Neuronal stem cell (in vitro differentiated cells): ENCODE data around the gene TTC28.

Experiments
- DNase-seq: peaks from one replicate; pipeline ENCODE4 v3.0.0-alpha.2; 2013; ENCODE audit warnings: low spot score
- H2AFZ ChIP-seq: one replicate; pipeline ENCODE4 v1.6.1; 2013; ENCODE audit warnings: mild to moderate bottlenecking, low read length, inconsistent platforms
- H2AK5ac ChIP-seq: 2 replicates; pipeline ENCODE4 v1.6.1; 2013; ENCODE audit warnings: low read depth, mild to moderate bottlenecking, inconsistent platforms, low read length, moderate library complexity, mixed read lengths
- H2BK120ac ChIP-seq: 2 replicates; pipeline ENCODE4 v1.6.1; 2013; ENCODE audit warnings: low read depth, mild to moderate bottlenecking, inconsistent platforms, low read length, moderate library complexity, mixed read lengths
- H2BK12ac ChIP-seq: one replicate; pipeline ENCODE4 v1.6.1; 2013; ENCODE audit warnings: low read length, inconsistent platforms
- H2BK15ac ChIP-seq: 2 replicates; pipeline ENCODE4 v1.6.1; 2013; ENCODE audit warnings: mild to moderate bottlenecking, low read length, inconsistent platforms, mixed read lengths
- H2BK5ac ChIP-seq: one replicate; pipeline ENCODE4 v1.6.1; 2013; ENCODE audit warnings: inconsistent platforms, mild to moderate bottlenecking, low read length, moderate library complexity
- H3K14ac ChIP-seq: one replicate; pipeline ENCODE4 v1.6.1; 2013; ENCODE audit warnings: low read length, inconsistent platforms
- H3K18ac ChIP-seq: 2 replicates; pipeline ENCODE4 v1.6.1; 2013; ENCODE audit warnings: low read length, inconsistent platforms
- H3K23ac ChIP-seq: 2 replicates; pipeline ENCODE4 v1.6.1; 2013; ENCODE audit warnings: low read depth, mild to moderate bottlenecking, mixed read lengths, low read length, inconsistent platforms; ENCODE audit not compliant: poor library complexity
- H3K27ac ChIP-seq: replicated peaks from 3 replicates; pipeline ENCODE4 v1.5.1; 2013; ENCODE audit warnings: low read length, inconsistent platforms
- H3K27me3 ChIP-seq, 3 experiments: 2 replicates each; pipeline ENCODE4 v1.6.1; 2013; ENCODE audit warnings: low read length in 3 of 3, mild to moderate bottlenecking in 2 of 3, inconsistent platforms in 1 of 3, low read depth in 1 of 3, mixed read lengths in 1 of 3, moderate library complexity in 1 of 3; ENCODE audit not compliant: control insufficient read depth in 3 of 3, insufficient read depth in 3 of 3
- H3K36me3 ChIP-seq, 2 donors: replicated peaks in 1 of 2; 2 replicates each; pipeline ENCODE4 v1.6.1; 2013; ENCODE audit warnings: low read length in 2 of 2; ENCODE audit not compliant: control insufficient read depth in 2 of 2, insufficient read depth in 2 of 2
- H3K4ac ChIP-seq: 2 replicates; pipeline ENCODE4 v1.6.1; 2013; ENCODE audit warnings: inconsistent platforms, mild to moderate bottlenecking, low read length, moderate library complexity
- H3K4me1 ChIP-seq, 2 donors: 1 replicate in 1 of 2; 2 replicates in 1 of 2; pipeline ENCODE4 v1.6.1; 2013; ENCODE audit warnings: low read length in 2 of 2, low read depth in 1 of 2; ENCODE audit not compliant: control insufficient read depth in 2 of 2, insufficient read depth in 1 of 2
- H3K4me2 ChIP-seq: one replicate; pipeline ENCODE4 v1.6.1; 2013; ENCODE audit warnings: mild to moderate bottlenecking, low read length, inconsistent platforms; ENCODE audit not compliant: insufficient read depth, poor library complexity, severe bottlenecking
- H3K4me3 ChIP-seq, 2 donors: 2 replicates each; pipeline ENCODE4 v1.5.1; 2013; ENCODE audit warnings: low read length in 2 of 2, mild to moderate bottlenecking in 2 of 2, inconsistent platforms in 1 of 2, moderate library complexity in 1 of 2
- H3K79me1 ChIP-seq: one replicate; pipeline ENCODE4 v1.6.1; 2013; ENCODE audit warnings: low read depth, mild to moderate bottlenecking, inconsistent platforms, low read length, moderate library complexity
- H3K9ac ChIP-seq: one replicate; pipeline ENCODE4 v1.6.1; 2013; ENCODE audit warnings: mild to moderate bottlenecking, low read depth, low read length, inconsistent platforms; ENCODE audit not compliant: poor library complexity
- H3K9me3 ChIP-seq, 2 donors: replicated peaks in 1 of 2; 2 replicates each; pipeline versions ENCODE3 to v1.6.1; 2013; ENCODE audit warnings: low read length in 2 of 2, mild to moderate bottlenecking in 2 of 2, inconsistent platforms in 1 of 2, low read depth in 1 of 2, mixed read lengths in 1 of 2, moderate library complexity in 1 of 2; ENCODE audit not compliant: control insufficient read depth in 2 of 2, insufficient read depth in 1 of 2
- H4K8ac ChIP-seq: one replicate; pipeline ENCODE4 v1.6.1; 2013; ENCODE audit warnings: low read depth, mild to moderate bottlenecking, inconsistent platforms, low read length, moderate library complexity
- H4K91ac ChIP-seq: one replicate; pipeline ENCODE4 v1.6.1; 2013; ENCODE audit warnings: low read length, low read depth, mild to moderate bottlenecking, inconsistent platforms; ENCODE audit not compliant: poor library complexity
- WGBS, 2 donors: extraction: QIAGEN DNeasy Blood & Tissue Kit; methylation state at CpG; one replicate each; pipeline ENCODE4 v1.1.7; 2013; ENCODE audit warnings: missing lambda C conversion rate in 2 of 2, mixed read lengths in 1 of 2; ENCODE audit not compliant: insufficient read length in 2 of 2, insufficient replicate concordance in 1 of 2; ENCODE audit errors: extremely low coverage in 2 of 2; 5-methylcytosine and 5-hydroxymethylcytosine counted together

The TTC28 gene

GRCh38 chr22:28398981-28399380, 280.7 kb downstream of the TTC28 start:
- Histone ChIP-seq H3K4ac (no peak overlapping the region), H3K23ac (no peak overlapping the region), H3K79me1 (no peaks in the 10 kb centered on the region), H2BK12ac (no peak overlapping the region), H3K9me3 (no peaks in the 10 kb centered on the region), H4K91ac (no peak overlapping the region), H3K36me3 (no peaks in the 10 kb centered on the region), H3K4me2 (no peak overlapping the region), H2AK5ac (no peak overlapping the region), H3K18ac (no peak overlapping the region), H3K27me3 (no peaks in the 10 kb centered on the region), H3K4me1 (peaks cover 0 to 14% of the 10 kb centered on the region in 2 donors), H2BK15ac (no peak overlapping the region), H3K4me3 (no peak overlapping the region), H2BK5ac (no peak overlapping the region), H2AFZ (no peak overlapping the region), H3K27ac (no peak overlapping the region), H2BK120ac (no peak overlapping the region), H3K14ac (no peak overlapping the region), H4K8ac (no peak overlapping the region), H3K9ac (no peak overlapping the region)
- no peak for DNase-seq
- WGBS, 2 donors = no CpG with 5 or more reads among the region's 1 CpG

DNA sequence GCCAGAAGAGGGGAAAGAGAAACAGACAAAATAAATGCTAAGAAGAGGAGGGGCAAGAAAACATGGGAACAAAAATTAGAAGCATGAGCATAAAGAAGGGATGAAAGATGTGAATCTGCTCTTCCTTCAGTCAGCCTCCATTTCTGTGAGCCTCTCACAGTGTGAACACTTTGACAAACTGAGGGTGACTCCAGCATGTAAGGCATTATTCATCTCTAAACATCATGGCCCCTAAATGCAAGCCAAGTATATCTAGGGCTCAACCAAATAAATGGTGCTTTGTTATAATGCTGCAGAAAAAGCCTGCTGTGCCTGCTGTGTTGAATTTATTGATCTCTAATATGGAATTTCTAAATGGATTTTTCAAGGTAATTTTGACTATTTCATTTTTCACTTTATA, 281.3 kb downstream of the TTC28 start:
- H3K9me3 ChIP-seq = peaks cover 0 to 2% of the 10 kb centered on the region in 2 donors
- no peak overlapping the region for H3K27ac ChIP-seq
- H2BK15ac ChIP-seq = no peak overlapping the region
- no peak overlapping the region for H2BK120ac ChIP-seq
- no peak overlapping the region for H2BK5ac ChIP-seq
- no peak overlapping the region for H3K23ac ChIP-seq
- no peak overlapping the region for H3K18ac ChIP-seq
- H3K4me1 ChIP-seq = peaks cover 0 to 14% of the 10 kb centered on the region in 2 donors
- no peak overlapping the region for H3K4me2 ChIP-seq
- no peak overlapping the region for H2BK12ac ChIP-seq
- H3K14ac ChIP-seq = no peak overlapping the region
- H3K4ac ChIP-seq = no peak overlapping the region
- H3K27me3 ChIP-seq = no peaks in the 10 kb centered on the region
- no peak overlapping the region for H2AK5ac ChIP-seq
- no peak overlapping the region for H2AFZ ChIP-seq
- H3K36me3 ChIP-seq = peaks cover 0 to 1% of the 10 kb centered on the region in 2 donors
- H3K79me1 ChIP-seq = no peaks in the 10 kb centered on the region
- DNase-seq = no peak
- no peak overlapping the region for H4K91ac ChIP-seq
- H3K4me3 ChIP-seq = no peak overlapping the region
- H4K8ac ChIP-seq = no peak overlapping the region
- no peak overlapping the region for H3K9ac ChIP-seq

DNA sequence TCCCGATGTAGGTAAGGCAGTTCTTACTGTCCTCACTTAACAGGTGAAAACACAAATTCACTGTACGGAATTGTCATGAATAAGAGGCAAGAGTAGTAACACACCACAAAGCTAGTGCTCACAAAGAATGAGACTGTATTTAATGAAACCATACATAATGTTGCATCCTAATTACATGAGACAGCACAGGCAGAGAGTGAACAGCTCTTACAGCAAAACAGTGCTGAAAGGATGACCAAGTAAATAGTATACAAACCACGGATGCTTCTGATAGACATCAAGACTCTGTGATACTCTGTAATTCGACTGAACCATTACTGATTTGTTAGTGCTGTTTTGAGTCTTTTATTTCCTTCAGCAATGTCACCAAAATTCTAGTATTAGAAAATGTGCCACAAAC, 282.3 kb downstream of the TTC28 start:
- no peak overlapping the region for H2BK15ac ChIP-seq
- peaks cover 0 to 14% of the 10 kb centered on the region in 2 donors for H3K4me1 ChIP-seq
- no peak overlapping the region for H2AK5ac ChIP-seq
- no peak overlapping the region for H3K27ac ChIP-seq
- H3K79me1 ChIP-seq = no peaks in the 10 kb centered on the region
- no peak overlapping the region for H3K18ac ChIP-seq
- no peak overlapping the region for H3K4ac ChIP-seq
- H3K4me3 ChIP-seq = no peak overlapping the region
- no peak overlapping the region for H2BK12ac ChIP-seq
- no peaks in the 10 kb centered on the region for H3K27me3 ChIP-seq
- no CpG with 5 or more reads among the region's 4 CpGs for WGBS, 2 donors
- peaks cover 2 to 8% of the 10 kb centered on the region in 2 donors for H3K9me3 ChIP-seq
- H3K23ac ChIP-seq = no peak overlapping the region
- H3K9ac ChIP-seq = no peak overlapping the region
- no peak overlapping the region for H4K91ac ChIP-seq
- H2AFZ ChIP-seq = no peak overlapping the region
- no peak overlapping the region for H3K4me2 ChIP-seq
- H2BK120ac ChIP-seq = no peak overlapping the region
- no peak for DNase-seq
- H3K36me3 ChIP-seq = peaks cover 0 to 1% of the 10 kb centered on the region in 2 donors
- H3K14ac ChIP-seq = no peak overlapping the region
- no peak overlapping the region for H4K8ac ChIP-seq
- no peak overlapping the region for H2BK5ac ChIP-seq

DNA sequence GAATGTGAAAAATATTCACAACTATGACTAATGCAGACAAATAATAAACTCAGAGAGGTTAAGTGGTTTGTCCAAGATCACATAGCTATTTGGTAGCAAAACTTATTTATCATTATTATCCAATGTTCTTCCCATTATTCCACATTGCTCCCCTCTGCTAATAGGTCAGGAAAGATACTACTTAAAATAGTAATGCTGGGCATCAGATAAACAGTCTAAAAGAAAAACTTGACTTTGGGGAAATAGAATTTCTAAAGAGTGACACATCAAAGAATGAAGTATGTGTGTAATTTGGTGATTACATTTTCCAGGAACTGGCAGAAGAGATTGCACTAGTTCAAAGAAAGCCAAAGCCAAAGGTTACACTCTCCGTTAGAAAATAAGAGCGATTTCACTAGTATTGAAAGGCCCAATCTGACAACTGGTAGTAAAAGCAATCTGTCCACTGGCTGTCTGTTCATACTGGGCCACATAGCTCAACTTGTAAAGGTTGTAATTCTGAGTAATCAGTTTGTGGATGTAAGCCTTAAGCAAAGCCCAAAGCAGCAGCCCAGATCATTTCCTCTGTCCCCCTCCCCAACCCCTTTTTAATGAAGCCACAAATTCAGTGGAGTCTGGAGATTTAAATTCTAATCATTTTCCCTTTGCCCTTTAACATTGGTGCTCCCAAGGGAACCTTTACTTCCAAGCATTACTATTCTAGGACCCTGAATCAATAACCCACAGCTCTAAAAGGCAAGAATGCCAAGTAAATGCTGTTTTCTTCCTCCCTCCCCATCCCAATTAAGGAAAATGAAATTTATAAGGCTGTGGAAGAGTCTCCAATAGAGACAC, 283.5 kb downstream of the TTC28 start:
- Histone ChIP-seq H3K27ac (no peak overlapping the region), H2AK5ac (no peak overlapping the region), H3K18ac (no peak overlapping the region), H2AFZ (no peak overlapping the region), H3K4ac (no peak overlapping the region), H3K79me1 (no peaks in the 10 kb centered on the region), H3K36me3 (peaks cover 0 to 1% of the 10 kb centered on the region in 2 donors), H3K23ac (no peak overlapping the region), H3K27me3 (no peaks in the 10 kb centered on the region), H2BK12ac (no peak overlapping the region), H3K4me3 (no peak overlapping the region), H3K4me1 (peaks cover 0 to 14% of the 10 kb centered on the region in 2 donors), H2BK5ac (no peak overlapping the region), H3K14ac (no peak overlapping the region), H4K8ac (no peak overlapping the region), H3K4me2 (no peak overlapping the region), H4K91ac (no peak overlapping the region), H3K9me3 (peaks cover 2 to 8% of the 10 kb centered on the region in 2 donors), H2BK15ac (no peak overlapping the region), H3K9ac (no peak overlapping the region), H2BK120ac (no peak overlapping the region)
- no CpG with 5 or more reads among the region's 2 CpGs for WGBS, 2 donors
- no peak for DNase-seq
